G401.6 (cell line): ENCODE measurements around the gene EBF4.
"Not testable (repeated sequence)": the region's sequence is repeated elsewhere in the genome, so short reads cannot be mapped to it uniquely, and the experiment has no call there.

Source experiments
- FAIRE-seq: peaks from 2 replicates; lab custom pipeline; 2012; peaks lifted over from hg19 to GRCh38; lab: Jason Lieb, UNC

Gene EBF4

GRCh38 chr20:2672446-2672845, 20.1 kb upstream of the EBF4 start:
- FAIRE-seq = no peak

GRCh38 chr20:2673453-2673852, 19.1 kb upstream of the EBF4 start:
- FAIRE-seq = no peak

DNA sequence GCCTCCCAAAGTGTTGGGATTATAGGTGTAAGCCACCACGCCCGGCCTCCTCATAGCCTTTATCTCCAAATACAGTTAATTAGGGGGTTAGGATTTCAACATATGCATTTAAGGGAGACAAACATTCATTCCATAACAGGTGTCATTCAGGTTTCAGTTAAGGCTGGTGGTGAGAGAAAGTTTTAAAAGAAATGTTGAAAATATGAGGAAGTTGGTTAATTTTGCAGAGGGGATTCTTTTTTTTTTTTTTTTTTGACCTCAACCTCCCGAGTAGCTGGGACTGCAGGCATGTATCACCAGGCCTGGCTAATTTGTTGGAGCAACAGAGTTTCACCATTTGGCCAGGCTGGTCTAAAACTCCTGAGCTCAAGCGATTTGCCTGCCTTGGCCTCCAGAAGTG, 12.5 kb upstream of the EBF4 start:
- no peak for FAIRE-seq

DNA sequence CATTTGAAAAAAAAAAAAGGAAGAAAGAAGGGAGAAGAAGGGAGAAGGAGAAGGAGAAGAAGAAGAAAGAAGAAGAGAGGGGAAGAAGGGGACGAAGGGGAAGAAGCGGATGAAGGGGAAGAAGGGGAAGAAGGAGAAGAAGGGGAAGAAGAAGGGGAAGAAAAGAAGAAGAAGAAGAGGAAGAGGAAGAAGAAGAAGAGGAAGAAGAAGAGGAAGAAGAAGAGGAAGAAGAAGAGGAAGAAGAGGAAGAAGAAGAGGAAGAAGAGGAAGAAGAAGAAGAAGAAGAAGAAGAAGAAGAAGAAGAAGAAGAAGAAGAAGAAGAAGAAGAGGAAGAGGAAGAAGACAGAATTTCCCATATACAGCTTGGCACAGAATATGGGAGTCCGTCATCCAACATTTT, 10.5 kb upstream of the EBF4 start:
- not testable (repeated sequence) for FAIRE-seq

DNA sequence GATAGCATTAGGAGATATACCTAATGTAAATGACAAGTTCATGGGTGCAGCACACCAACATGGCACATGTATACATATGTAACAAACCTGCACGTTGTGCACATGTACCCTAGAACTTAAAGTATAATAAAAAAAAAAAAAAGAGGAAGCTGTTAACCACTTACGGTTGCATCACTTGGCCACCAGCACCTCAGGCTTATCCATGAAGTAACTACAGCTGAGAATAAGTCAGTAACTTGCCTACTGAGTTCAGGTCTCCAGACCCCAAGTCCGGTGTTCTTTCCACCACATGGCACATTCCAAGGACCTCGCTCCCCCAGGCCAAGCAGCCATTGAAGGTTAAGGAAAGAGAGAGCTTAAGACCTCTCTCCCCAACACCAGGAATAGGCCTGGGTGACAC, 7.8 kb upstream of the EBF4 start:
- not testable (repeated sequence) for FAIRE-seq

GRCh38 chr20:2687514-2687913, 5.1 kb upstream of the EBF4 start:
- FAIRE-seq = no peak

DNA sequence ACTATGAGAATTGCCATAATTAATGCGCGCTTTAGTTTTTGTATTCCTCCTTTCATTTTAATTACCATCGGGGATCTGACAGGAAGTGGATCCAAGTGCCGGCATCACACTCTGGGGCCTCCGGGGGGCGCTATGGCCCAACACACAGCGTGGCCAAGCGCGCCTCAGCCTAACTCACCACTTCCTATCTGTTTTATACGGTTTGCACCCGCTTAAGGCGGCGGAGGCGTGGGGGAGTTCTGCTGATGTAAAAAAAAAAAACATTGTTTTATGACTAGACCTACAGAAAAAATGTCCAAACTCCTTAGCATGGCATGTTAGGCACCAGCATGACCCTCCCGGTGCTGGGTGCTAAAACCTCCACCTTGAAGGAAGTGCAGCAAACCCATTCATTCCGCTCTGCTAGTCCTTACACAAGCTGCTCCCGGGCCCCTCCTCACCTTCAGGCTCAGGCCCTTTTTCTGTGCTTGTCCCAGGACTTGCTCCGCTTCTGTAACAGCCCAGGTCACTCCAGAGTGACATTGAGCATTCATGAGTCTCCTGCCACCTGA, 4.5 kb upstream of the EBF4 start:
- peak; percentile 47 for FAIRE-seq

DNA sequence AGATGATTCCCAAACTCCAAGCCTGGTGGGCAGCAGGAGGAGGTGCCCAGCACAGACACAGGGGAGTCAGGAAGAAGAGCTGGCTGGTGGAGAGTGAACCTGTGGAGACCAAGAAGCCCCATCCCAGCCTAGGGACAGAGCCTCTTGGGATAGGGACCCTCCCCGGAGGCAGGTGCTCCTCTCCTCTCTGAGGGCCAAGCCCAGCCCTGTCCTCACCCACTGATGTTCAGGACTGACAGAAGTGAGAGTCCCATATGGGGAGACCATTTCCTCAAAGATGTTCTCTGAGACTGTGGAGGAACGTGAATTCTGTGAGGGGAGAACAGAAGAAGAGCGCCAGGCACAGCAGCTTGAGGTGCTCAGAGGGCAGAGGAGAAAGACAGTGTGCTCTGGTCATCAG, 2.4 kb upstream of the EBF4 start:
- FAIRE-seq = no peak

- FAIRE-seq = no peak
These were observed 1.9 kb upstream of the EBF4 start for GRCh38 chr20:2690718-2691117.

DNA sequence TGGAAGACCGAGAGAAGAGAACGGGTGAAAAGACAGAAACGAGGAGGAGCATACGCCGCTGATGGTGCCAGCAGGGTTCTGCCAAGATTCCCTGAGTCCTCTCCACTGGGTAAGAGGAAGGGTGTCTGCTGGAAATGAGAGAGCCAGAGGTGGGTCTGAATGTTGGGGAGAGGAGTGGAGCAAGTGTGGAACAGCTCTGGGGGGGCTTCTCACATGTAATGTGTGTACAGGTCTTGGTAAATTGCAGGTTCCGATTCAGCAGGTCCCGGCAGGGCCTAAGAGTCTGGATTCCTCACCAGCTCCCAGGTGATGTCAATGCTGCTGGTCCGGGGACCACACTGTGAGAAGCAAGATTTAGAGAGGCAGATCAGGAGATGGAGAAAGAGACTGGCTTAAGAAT, 1.5 kb upstream of the EBF4 start:
- no peak for FAIRE-seq

DNA sequence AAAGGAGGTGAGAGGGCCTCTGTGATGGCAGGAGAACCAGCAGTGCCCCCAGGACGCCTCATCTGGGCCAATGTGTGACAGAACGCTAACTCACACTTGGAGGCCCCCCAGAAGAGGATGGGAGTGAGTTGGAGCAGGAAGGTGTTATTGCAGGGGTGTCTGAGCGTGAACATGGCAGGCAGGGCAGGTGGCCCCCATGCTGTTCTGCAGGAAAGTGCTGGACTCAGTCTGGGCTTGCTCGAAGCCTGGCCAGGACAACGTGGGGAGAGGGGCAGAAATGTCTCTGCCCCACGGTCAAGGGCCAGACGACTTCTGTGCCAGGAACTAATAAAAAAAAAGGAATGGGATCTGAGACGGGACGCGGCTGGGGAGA, 931 bp upstream of the EBF4 start:
- FAIRE-seq = no peak

GRCh38 chr20:2692886-2693285, 306 bp downstream of the EBF4 start:
- no peak for FAIRE-seq

DNA sequence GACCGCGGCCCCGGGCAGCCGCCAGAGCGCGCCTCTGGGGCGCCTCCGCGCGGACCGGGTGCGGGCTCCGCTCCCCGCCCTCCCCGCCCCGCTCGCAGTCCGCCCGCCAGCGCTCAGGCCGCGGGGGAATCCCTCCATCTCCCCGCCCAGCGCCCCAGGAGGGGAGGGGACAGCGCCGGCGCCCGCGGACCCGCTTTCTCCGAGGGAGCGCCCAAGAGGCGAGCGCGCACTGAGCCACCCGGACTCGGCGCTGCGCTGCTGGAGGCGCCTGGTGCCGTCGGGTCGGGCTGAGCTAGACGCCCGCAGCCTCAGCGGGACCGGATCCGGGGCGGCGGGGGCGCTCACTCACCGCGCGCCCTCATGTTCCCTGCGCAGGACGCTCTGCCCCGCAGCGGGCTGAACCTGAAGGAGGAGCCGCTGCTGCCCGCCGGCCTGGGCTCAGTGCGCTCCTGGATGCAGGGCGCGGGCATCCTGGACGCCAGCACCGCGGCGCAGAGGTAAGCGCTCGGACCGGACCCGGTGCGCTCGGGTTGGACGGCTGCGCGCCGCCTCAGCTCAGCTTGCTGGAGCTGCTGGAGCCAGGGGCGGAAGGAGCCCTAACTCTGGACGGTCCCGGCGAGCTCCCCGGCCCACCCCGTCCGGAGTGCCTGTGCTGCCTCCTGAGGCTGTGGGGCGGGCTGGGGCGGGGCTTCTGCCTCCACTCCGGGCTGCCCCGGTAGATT, 867 bp downstream of the EBF4 start:
- FAIRE-seq = no peak

DNA sequence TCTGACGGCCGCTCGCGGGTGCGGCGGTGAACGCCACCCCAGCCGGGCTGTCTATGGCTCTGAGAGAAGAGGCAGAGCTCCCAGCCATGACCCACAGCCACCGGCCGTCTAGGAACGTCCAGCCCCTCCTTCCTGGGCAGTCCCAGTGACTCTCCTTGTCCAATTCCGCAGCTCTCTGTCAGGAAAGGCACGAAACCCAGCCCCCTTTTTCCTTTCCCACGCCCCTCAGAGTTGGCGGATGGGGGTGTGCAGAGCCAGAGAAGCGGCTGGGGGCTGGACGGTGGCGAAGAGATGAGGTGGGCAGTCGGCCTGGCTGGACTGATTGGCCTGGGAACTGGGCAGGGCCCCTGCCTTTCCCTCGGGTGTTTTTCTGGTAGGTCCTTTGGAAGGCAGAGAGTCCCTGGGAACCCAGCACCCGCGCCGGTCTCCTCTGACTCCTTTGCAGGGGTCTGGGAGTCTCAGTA, 1.5 kb downstream of the EBF4 start:
- no peak for FAIRE-seq

DNA sequence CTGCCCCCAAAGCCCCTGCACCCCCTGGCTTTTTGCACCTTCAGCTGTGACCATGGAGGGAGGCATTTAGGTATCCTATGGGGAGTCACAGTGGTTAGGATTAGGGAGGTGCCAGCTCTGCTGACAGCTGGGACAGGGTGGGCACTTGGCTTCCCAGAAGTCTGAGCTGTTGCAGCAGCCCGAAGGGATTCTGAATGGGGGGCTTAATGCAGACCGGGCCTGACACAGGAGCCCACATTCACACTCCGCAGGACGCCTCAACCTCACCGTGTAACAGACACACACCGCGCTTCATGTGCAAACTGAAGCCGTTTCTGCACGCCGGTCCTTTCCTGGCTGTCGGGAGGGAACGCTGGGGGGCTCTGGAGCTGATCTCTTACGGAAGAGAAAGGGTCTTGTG, 1.9 kb downstream of the EBF4 start:
- no peak for FAIRE-seq

- no peak for FAIRE-seq
These were observed 2.8 kb downstream of the EBF4 start for GRCh38 chr20:2695206-2695983.

DNA sequence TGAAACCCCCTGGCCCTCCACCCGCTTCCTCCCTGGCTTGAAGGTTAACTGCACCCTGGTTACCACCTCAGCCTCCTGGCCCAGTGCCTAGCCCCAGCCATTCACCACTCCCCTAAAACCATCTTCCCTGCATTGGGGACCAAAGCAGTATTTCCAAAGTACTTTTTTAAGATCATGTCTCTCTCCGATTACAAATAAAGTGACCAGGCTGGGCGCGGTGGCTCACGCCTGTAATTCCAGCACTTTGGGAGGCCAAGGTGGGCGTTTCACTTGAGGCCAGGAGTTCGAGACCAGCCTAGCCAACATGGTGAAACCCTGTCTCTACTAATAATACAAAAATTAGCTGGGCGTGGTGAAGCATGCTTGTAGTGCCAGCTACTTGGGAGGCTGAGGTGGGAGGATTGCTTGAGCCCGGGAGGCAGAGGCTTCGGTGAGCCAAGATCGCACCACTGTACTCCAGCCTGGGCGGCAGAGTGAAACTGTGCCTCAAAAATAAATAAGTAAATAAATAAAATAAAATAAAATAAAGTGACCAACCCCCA, 3.5 kb downstream of the EBF4 start:
- FAIRE-seq = not testable (repeated sequence)

DNA sequence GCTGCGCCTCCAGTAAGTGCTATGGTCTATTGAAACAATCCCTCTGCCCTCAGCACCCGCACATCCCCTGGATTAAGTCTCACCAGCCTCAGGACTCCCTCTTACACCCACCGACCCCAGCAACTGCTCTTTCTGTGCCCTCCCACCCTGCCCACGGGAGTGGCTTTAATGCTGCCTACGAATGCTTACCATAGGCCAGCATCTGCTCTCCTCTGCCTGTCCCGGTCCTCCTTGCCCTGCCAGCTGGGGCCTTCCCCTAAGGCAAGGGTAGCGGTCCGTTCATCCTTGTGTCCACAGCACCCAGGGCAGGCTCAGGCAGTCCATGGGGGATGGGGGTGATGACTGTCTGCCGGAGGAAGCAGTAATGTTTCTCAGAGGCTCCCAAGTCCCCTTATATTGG, 4.1 kb downstream of the EBF4 start:
- no peak for FAIRE-seq

- no peak for FAIRE-seq
These were observed 5.2 kb downstream of the EBF4 start for GRCh38 chr20:2697768-2698167.

DNA sequence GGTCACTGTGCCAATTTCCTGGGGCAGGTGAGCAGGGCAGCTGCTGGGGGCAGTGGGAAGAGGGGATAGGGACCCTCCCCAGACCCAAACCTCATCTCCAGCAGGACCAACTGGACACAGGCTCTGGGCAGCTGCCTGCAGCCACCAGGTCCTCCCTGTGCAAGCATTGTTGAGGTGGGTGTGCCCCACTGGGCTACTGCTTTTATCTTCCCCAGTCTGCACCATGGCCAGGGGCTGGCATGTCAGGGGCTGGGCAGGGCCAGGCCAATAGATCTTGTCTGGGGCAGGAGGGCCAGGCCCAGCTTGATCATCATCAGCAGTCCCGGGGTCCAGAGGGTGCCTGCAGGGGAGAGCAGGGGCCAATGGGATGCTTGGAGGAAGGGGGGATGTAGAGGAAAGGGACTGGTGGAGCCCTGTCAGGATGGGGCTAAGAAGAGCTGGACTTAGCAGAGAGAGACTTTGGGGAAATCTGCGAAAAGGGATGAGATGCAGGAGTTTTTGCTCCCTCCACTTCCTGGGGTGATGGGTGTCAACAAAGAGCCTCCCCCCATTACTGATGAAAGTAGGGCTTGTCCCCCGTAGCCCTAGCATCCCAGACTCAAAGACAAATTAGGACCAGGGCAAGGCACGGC, 5.7 kb downstream of the EBF4 start:
- no peak for FAIRE-seq

DNA sequence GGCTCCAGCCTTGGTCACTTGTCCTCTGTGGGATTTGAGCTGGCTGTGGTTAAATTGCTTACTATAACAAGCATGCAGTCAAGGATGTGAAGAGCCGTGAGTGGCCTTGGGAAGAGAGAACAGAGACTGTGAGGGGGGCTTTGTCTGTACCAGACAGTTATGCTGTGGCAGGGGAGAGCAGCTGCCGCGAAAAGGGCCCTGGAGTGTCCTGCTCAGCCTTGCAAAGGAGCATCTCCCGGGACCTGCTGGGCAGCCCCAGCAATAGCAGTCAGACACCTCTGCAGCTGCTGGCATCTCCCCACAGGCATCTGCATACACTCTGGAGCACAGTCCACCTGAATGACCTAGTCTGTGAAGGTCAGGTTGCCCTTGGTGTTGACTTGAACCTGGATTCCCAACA, 6.3 kb downstream of the EBF4 start:
- no peak for FAIRE-seq

- FAIRE-seq = no peak
These were observed 7.3 kb downstream of the EBF4 start for GRCh38 chr20:2699775-2700413.
